ENCODE data around the gene HYDIN.
"Not testable (repeated sequence)": the region's sequence is repeated elsewhere in the genome, so short reads cannot be mapped to it uniquely, and the experiment has no call there.

The HYDIN gene

DNA sequence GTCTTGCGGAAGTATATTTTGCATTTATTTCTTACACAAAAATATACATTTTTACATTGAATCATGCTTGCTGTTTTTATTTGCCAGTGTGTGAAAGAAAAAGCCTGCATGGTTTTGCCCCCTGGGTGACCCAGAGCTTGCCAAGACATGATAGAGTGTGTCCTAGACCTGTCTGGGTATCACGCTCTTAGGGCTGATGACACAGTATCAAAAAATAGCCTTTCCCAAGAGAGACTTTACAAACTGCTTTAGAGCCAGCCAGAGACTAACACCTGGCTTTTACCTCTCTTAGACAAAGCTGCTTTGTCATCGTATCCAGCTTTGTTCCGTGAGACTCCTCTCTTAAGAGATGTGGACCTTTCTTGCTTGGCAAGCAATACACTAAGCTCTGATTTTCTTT is 160.7 kb downstream of the HYDIN start:
- not testable (repeated sequence) for H3K4me2 ChIP-seq (ENCODE audit: low read length); H3K9ac ChIP-seq (ENCODE audit: low read length); H2AFZ ChIP-seq (ENCODE audit: low read depth, low read length); H4K20me1 ChIP-seq (ENCODE audit: insufficient read depth, low read length); H3K9me3 ChIP-seq (ENCODE audit: insufficient read depth, low read length); H3K27ac ChIP-seq (ENCODE audit: low read length); H3K27me3 ChIP-seq (ENCODE audit: low read depth, low read length); H3K4me1 ChIP-seq (ENCODE audit: low read length); H3K79me2 ChIP-seq (ENCODE audit: low read length); H3K36me3 ChIP-seq (replicated peaks; ENCODE audit: low read depth, low read length); H3K4me3 ChIP-seq (ENCODE audit: low read length)

GRCh38 chr16:71053897-71054609 is 176.5 kb downstream of the HYDIN start:
- H3K79me2 ChIP-seq (ENCODE audit: low read length); H3K9ac ChIP-seq (ENCODE audit: low read length); H4K20me1 ChIP-seq (ENCODE audit: insufficient read depth, low read length); H3K27me3 ChIP-seq (ENCODE audit: low read depth, low read length); H3K27ac ChIP-seq (ENCODE audit: low read length); H2AFZ ChIP-seq (ENCODE audit: low read depth, low read length); H3K4me1 ChIP-seq (ENCODE audit: low read length); H3K4me3 ChIP-seq (ENCODE audit: low read length); H3K4me2 ChIP-seq (ENCODE audit: low read length); H3K9me3 ChIP-seq (ENCODE audit: insufficient read depth, low read length); H3K36me3 ChIP-seq (replicated peaks; ENCODE audit: low read depth, low read length): not testable (repeated sequence)

- not testable (repeated sequence) for H3K4me2 ChIP-seq (ENCODE audit: low read length); H3K9me3 ChIP-seq (ENCODE audit: insufficient read depth, low read length); H3K4me3 ChIP-seq (ENCODE audit: low read length); H3K27ac ChIP-seq (ENCODE audit: low read length); H3K4me1 ChIP-seq (ENCODE audit: low read length); H3K79me2 ChIP-seq (ENCODE audit: low read length); H4K20me1 ChIP-seq (ENCODE audit: insufficient read depth, low read length); H3K27me3 ChIP-seq (ENCODE audit: low read depth, low read length); H3K9ac ChIP-seq (ENCODE audit: low read length); H3K36me3 ChIP-seq (replicated peaks; ENCODE audit: low read depth, low read length); H2AFZ ChIP-seq (ENCODE audit: low read depth, low read length)
Measured at GRCh38 chr16:71050307-71050706, 180.2 kb downstream of the HYDIN start.

DNA sequence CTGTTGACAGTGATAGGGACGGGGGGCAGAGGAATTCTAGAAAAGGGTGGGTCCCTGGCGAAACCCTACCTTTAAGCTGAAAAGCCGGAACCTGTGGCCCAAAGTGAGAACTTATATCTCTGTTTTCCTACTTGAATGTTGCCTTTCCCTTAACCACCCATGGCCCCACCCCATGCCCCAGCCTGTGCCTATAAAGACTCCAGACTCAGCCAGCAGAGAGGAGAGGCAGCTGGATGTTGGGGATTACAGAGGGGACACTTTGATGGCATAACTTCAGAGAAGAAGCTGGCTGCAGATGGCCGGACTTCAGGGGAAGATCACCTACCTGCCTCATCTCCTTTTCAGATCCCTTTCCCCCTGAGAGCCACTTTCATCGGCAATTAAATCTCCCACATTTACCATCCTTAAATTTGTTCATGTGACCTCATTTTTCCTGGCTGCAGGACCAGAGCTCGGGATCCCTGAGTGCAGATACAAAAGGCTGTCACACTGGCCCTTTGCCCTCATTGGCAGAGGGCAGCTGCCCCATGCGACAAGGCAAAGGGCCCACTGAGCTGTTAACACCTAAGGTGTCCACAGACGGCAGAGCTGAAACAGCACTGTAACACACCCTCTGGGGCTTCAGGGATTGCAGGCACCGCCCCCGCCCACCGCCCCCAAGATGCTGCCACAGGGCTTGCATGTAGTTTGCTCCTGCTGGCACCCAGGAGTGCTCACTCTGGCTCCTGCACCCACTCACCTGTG is 191.0 kb downstream of the HYDIN start:
- H3K9ac ChIP-seq (ENCODE audit: low read length); H3K79me2 ChIP-seq (ENCODE audit: low read length); H3K4me2 ChIP-seq (ENCODE audit: low read length); H2AFZ ChIP-seq (ENCODE audit: low read depth, low read length); H3K9me3 ChIP-seq (ENCODE audit: insufficient read depth, low read length); H3K4me1 ChIP-seq (ENCODE audit: low read length); H3K36me3 ChIP-seq (replicated peaks; ENCODE audit: low read depth, low read length); H3K27ac ChIP-seq (ENCODE audit: low read length); H3K27me3 ChIP-seq (ENCODE audit: low read depth, low read length); H4K20me1 ChIP-seq (ENCODE audit: insufficient read depth, low read length); H3K4me3 ChIP-seq (ENCODE audit: low read length): not testable (repeated sequence)

DNA sequence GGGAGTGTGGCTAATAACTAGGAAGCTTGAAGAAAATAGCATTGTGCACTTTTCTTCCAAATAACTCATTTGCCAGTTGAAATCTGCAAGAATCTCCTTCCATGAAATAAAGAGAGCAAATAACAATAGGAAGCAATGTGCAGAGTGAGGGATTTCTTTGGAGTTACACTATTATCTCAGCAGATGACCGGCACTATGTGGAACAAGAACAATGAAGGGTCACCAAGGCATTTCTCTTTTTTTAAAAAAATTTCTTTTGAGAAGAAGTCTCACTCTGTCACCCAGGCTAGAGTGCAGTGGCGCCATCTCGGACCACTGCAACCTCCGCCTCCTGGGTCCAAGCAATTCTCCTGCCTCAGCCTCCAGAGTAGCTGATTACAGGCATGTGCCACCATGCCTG is 192.1 kb downstream of the HYDIN start:
- not testable (repeated sequence) for H2AFZ ChIP-seq (ENCODE audit: low read depth, low read length); H3K4me2 ChIP-seq (ENCODE audit: low read length); H3K27me3 ChIP-seq (ENCODE audit: low read depth, low read length); H4K20me1 ChIP-seq (ENCODE audit: insufficient read depth, low read length); H3K4me1 ChIP-seq (ENCODE audit: low read length); H3K9ac ChIP-seq (ENCODE audit: low read length); H3K27ac ChIP-seq (ENCODE audit: low read length); H3K4me3 ChIP-seq (ENCODE audit: low read length); H3K79me2 ChIP-seq (ENCODE audit: low read length); H3K36me3 ChIP-seq (replicated peaks; ENCODE audit: low read depth, low read length); H3K9me3 ChIP-seq (ENCODE audit: insufficient read depth, low read length)

DNA sequence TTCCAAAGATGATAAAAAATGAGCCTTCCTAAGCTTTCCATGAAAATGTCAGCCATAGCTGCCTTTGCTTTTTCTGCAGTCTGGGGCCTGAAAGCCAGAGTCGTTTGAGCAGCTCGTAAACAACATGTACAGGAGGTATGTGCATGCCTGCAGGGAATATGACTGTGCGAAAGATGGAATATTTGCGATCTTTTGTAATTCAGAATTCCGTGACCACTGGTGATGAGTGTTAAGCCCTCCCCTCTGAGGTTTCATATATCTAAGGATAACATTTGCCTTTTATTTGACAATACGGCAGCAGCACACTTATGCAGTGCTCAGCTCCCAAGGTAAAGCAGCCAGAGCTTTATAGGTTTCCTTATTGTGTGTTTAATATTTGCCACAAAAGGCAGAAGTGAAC is 192.5 kb downstream of the HYDIN start:
- not testable (repeated sequence) for H3K4me3 ChIP-seq (ENCODE audit: low read length); H3K4me2 ChIP-seq (ENCODE audit: low read length); H3K9me3 ChIP-seq (ENCODE audit: insufficient read depth, low read length); H3K27me3 ChIP-seq (ENCODE audit: low read depth, low read length); H3K9ac ChIP-seq (ENCODE audit: low read length); H3K4me1 ChIP-seq (ENCODE audit: low read length); H2AFZ ChIP-seq (ENCODE audit: low read depth, low read length); H3K27ac ChIP-seq (ENCODE audit: low read length); H3K36me3 ChIP-seq (replicated peaks; ENCODE audit: low read depth, low read length); H3K79me2 ChIP-seq (ENCODE audit: low read length); H4K20me1 ChIP-seq (ENCODE audit: insufficient read depth, low read length)

GRCh38 chr16:71028032-71028727 is 202.3 kb downstream of the HYDIN start:
- not testable (repeated sequence) for H3K4me3 ChIP-seq (ENCODE audit: low read length); H3K9ac ChIP-seq (ENCODE audit: low read length); H3K9me3 ChIP-seq (ENCODE audit: insufficient read depth, low read length); H3K4me2 ChIP-seq (ENCODE audit: low read length); H3K36me3 ChIP-seq (replicated peaks; ENCODE audit: low read depth, low read length); H3K27ac ChIP-seq (ENCODE audit: low read length); H4K20me1 ChIP-seq (ENCODE audit: insufficient read depth, low read length); H3K79me2 ChIP-seq (ENCODE audit: low read length); H3K4me1 ChIP-seq (ENCODE audit: low read length); H3K27me3 ChIP-seq (ENCODE audit: low read depth, low read length); H2AFZ ChIP-seq (ENCODE audit: low read depth, low read length)

GRCh38 chr16:71027511-71027910 is 203.0 kb downstream of the HYDIN start:
- not testable (repeated sequence) for H3K27me3 ChIP-seq (ENCODE audit: low read depth, low read length); H3K36me3 ChIP-seq (replicated peaks; ENCODE audit: low read depth, low read length); H3K9ac ChIP-seq (ENCODE audit: low read length); H3K9me3 ChIP-seq (ENCODE audit: insufficient read depth, low read length); H2AFZ ChIP-seq (ENCODE audit: low read depth, low read length); H3K27ac ChIP-seq (ENCODE audit: low read length); H3K4me1 ChIP-seq (ENCODE audit: low read length); H4K20me1 ChIP-seq (ENCODE audit: insufficient read depth, low read length); H3K79me2 ChIP-seq (ENCODE audit: low read length); H3K4me2 ChIP-seq (ENCODE audit: low read length); H3K4me3 ChIP-seq (ENCODE audit: low read length)

GRCh38 chr16:71023851-71024439 is 206.6 kb downstream of the HYDIN start:
- H3K79me2 ChIP-seq (ENCODE audit: low read length); H3K9ac ChIP-seq (ENCODE audit: low read length); H3K4me1 ChIP-seq (ENCODE audit: low read length); H3K27me3 ChIP-seq (ENCODE audit: low read depth, low read length); H3K4me2 ChIP-seq (ENCODE audit: low read length); H3K27ac ChIP-seq (ENCODE audit: low read length); H3K9me3 ChIP-seq (ENCODE audit: insufficient read depth, low read length); H3K36me3 ChIP-seq (replicated peaks; ENCODE audit: low read depth, low read length); H3K4me3 ChIP-seq (ENCODE audit: low read length); H4K20me1 ChIP-seq (ENCODE audit: insufficient read depth, low read length); H2AFZ ChIP-seq (ENCODE audit: low read depth, low read length): not testable (repeated sequence)

All from OCI-LY3 (cell line).